GM23338 (cell line): ENCODE data around the gene DOCK2. TPM values are rescaled to one million over a fixed set of nuclear protein-coding genes. Genes with fewer than 3 reads are reported as not detected.

Experiments used
- ATAC-seq: fragments of 200-7000 bp; cut with Tn5 transposase; 3 replicates; pipeline ENCODE4 v1.9.1; 2020
- DNase-seq: peaks from one replicate; pipeline ENCODE4 v3.0.0-alpha.2; 2015; ENCODE audit warnings: low spot score
- H2AFZ ChIP-seq: fragments of 200-600 bp; sonication (generic); 2 replicates; pipeline ENCODE4 v1.8.0; 2016; ENCODE audit warnings: antibody characterized with exemption, mild to moderate bottlenecking, moderate library complexity
- H3F3A ChIP-seq: fragments of 200-600 bp; sonication (generic); replicated peaks from 2 replicates; pipeline ENCODE4 v1.8.0; 2017; ENCODE audit warnings: antibody characterized with exemption, mixed run types, low read depth
- H3K27ac ChIP-seq: fragments of 200-600 bp; sonication (generic); 2 replicates; pipeline ENCODE4 v1.6.1; 2016; ENCODE audit warnings: low read depth
- H3K27me3 ChIP-seq: fragments of 200-600 bp; sonication (generic); 2 replicates; pipeline ENCODE4 v1.8.0; 2016; ENCODE audit warnings: mild to moderate bottlenecking, mixed run types, moderate library complexity; ENCODE audit not compliant: insufficient read depth
- H3K36me3 ChIP-seq: fragments of 200-600 bp; sonication (generic); 2 replicates; pipeline ENCODE4 v1.8.0; 2016; ENCODE audit warnings: mild to moderate bottlenecking; ENCODE audit not compliant: insufficient read depth
- H3K4me1 ChIP-seq: fragments of 200-600 bp; sonication (generic); 2 replicates; pipeline ENCODE4 v1.8.0; 2016; ENCODE audit warnings: mild to moderate bottlenecking, moderate library complexity; ENCODE audit not compliant: insufficient read depth
- H3K4me2 ChIP-seq: fragments of 200-600 bp; sonication (generic); 2 replicates; pipeline ENCODE4 v1.7.1; 2017; ENCODE audit warnings: mixed run types
- H3K4me3 ChIP-seq: fragments of 200-600 bp; sonication (generic); 2 replicates; pipeline ENCODE4 v1.6.1; 2016; ENCODE audit warnings: mixed run types
- H3K79me2 ChIP-seq: fragments of 200-600 bp; sonication (generic); replicated peaks from 2 replicates; pipeline ENCODE4 v1.8.0; 2017; ENCODE audit warnings: mild to moderate bottlenecking; ENCODE audit not compliant: insufficient read depth
- H3K9me2 ChIP-seq: fragments of 200-600 bp; sonication (generic); 2 replicates; pipeline ENCODE4 v1.8.0; 2017; ENCODE audit not compliant: insufficient read depth
- H4K20me1 ChIP-seq: fragments of 200-600 bp; sonication (generic); replicated peaks from 2 replicates; pipeline ENCODE4 v1.8.0; 2017; ENCODE audit warnings: mild to moderate bottlenecking; ENCODE audit not compliant: insufficient read depth
- H3K27ac Mint-ChIP-seq: 2 replicates; pipeline ENCODE4 v1.8.0; 2020; ENCODE audit warnings: inconsistent platforms, mild to moderate bottlenecking, moderate library complexity, mixed read lengths
- H3K27me3 Mint-ChIP-seq: 3 replicates; pipeline ENCODE4 v1.8.0; 2022; ENCODE audit warnings: low read depth, mild to moderate bottlenecking, moderate library complexity, mixed read lengths, inconsistent platforms; ENCODE audit not compliant: insufficient read depth, poor library complexity
- H3K36me3 Mint-ChIP-seq: 3 replicates; pipeline ENCODE4 v1.8.0; 2021; ENCODE audit warnings: low read depth, mild to moderate bottlenecking, inconsistent platforms, moderate library complexity, mixed read lengths
- H3K4me1 Mint-ChIP-seq: 3 replicates; pipeline ENCODE4 v1.8.0; 2020; ENCODE audit warnings: mild to moderate bottlenecking, inconsistent platforms, mixed read lengths
- H3K4me3 Mint-ChIP-seq: 3 replicates; pipeline ENCODE4 v1.8.0; 2021; ENCODE audit warnings: moderate library complexity, mild to moderate bottlenecking, inconsistent platforms, mixed read lengths
- H3K9me3 Mint-ChIP-seq: 3 replicates; pipeline ENCODE4 v1.8.0; 2020; ENCODE audit warnings: moderate library complexity, mild to moderate bottlenecking, inconsistent platforms, mixed read lengths
- CREB1 ChIP-seq: fragments of 250-450 bp; sonication (Bioruptor Pico); IDR thresholded peaks from 2 replicates; pipeline ENCODE4 v1.5.0; 2020; ENCODE audit warnings: low read depth, mild to moderate bottlenecking, moderate library complexity
- EZH2 ChIP-seq: fragments of 200-600 bp; sonication (generic); IDR thresholded peaks from one replicate; pipeline ENCODE4 v1.8.0; 2017; ENCODE audit warnings: antibody characterized with exemption, mild to moderate bottlenecking, low read depth; ENCODE audit not compliant: unreplicated experiment
- EZH2phosphoT487 ChIP-seq: fragments of 200-600 bp; sonication (generic); IDR thresholded peaks from one replicate; pipeline ENCODE4 v1.8.1; 2018; ENCODE audit warnings: antibody characterized with exemption; ENCODE audit not compliant: unreplicated experiment
- JUNB ChIP-seq: IDR thresholded peaks from one replicate; pipeline ENCODE4 v1.6.1; 2016; ENCODE audit warnings: antibody characterized with exemption; ENCODE audit not compliant: unreplicated experiment
- NANOG ChIP-seq: IDR thresholded peaks from 2 replicates; pipeline ENCODE4 v1.6.1; 2016; ENCODE audit warnings: antibody characterized with exemption, borderline replicate concordance
- POLR2AphosphoS5 ChIP-seq: IDR thresholded peaks from 2 replicates; pipeline ENCODE4 v1.6.1; 2016; ENCODE audit warnings: antibody characterized with exemption, low read depth
- REST ChIP-seq: IDR thresholded peaks from one replicate; pipeline ENCODE4 v1.6.1; 2018; ENCODE audit warnings: antibody characterized with exemption; ENCODE audit not compliant: unreplicated experiment
- STAT1 ChIP-seq: IDR thresholded peaks from one replicate; pipeline ENCODE4 v1.6.1; 2016; ENCODE audit warnings: antibody characterized with exemption; ENCODE audit not compliant: unreplicated experiment
- ZNF114 ChIP-seq: fragments of 250-450 bp; sonication (Bioruptor Pico); IDR thresholded peaks from 2 replicates; pipeline ENCODE4 v1.5.0; 2020; ENCODE audit warnings: mild to moderate bottlenecking, moderate library complexity
- ZNF331 ChIP-seq: fragments of 250-450 bp; sonication (Bioruptor Pico); IDR thresholded peaks from 2 replicates; pipeline ENCODE4 v1.5.0; 2020; ENCODE audit warnings: low read depth, mild to moderate bottlenecking, moderate library complexity
- polyA plus RNA-seq: library from polyadenylated mRNA; unstranded; fragments of >200 nt; fragmentation: Nextera tagmentation; extraction: Ambion mirVana; gene quantifications from 2 replicates; pipeline ENCODE4 v1.2.1, GENCODE V29; 2016
- total RNA-seq: library from RNA; depleted of rRNA; stranded (reverse); fragments of >200 nt; shearing (Covaris generic); gene quantifications from 2 replicates; pipeline ENCODE4 v1.2.3, GENCODE V29; 2014
- TF ChIP-seq, protein P1 (sequence below): IDR thresholded peaks from 2 replicates; pipeline ENCODE4 v1.6.1; 2016; ENCODE audit warnings: antibody characterized with exemption
- TF ChIP-seq, protein P2 (sequence below): fragments of 250-450 bp; sonication (Bioruptor Pico); IDR thresholded peaks from 2 replicates; pipeline ENCODE4 v1.5.0; 2020; ENCODE audit warnings: mild to moderate bottlenecking, moderate library complexity
- TF ChIP-seq, protein P3 (sequence below), 2 experiments: fragments of 200-600 bp in 1 of 2; sonication (generic) in 1 of 2; conservative IDR thresholded peaks; 2 replicates each; pipeline versions ENCODE4 v1.5.1 to v1.6.1; 2016 to 2017; ENCODE audit warnings: antibody characterized with exemption in 2 of 2, low read depth in 2 of 2, mild to moderate bottlenecking in 2 of 2, moderate library complexity in 1 of 2

Gene DOCK2
- total and polyA plus RNA-seq, 2 experiments from 2014 or later = 3.7 to 9.4 TPM

DNA sequence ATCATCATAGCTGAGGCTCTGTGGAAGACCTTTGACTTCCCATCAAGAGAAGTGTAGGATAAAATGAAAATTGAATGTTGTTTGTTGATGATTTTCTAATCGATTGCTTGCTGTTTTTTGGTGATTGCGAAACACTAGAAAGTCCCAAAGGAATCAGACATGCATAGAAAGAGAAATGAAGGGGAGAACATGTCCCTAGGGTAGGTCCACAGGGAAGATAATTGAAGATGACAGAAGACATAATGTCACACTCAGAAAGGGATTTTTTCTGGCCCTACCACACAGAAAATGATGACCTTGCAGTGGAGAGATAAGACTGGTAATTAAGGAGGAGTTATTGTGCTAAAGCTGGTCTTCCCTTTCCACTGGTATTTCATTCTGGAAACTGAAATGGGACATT, 280.4 kb downstream of the DOCK2 start:
- Mint-ChIP-seq H3K36me3 (no peaks in the 10 kb centered on the region), H3K4me3 (no peak overlapping the region), H3K9me3 (no peaks in the 10 kb centered on the region), H3K27me3 (peaks cover 6% of the 10 kb centered on the region), H3K27ac (no peak overlapping the region), H3K4me1 (peaks cover 11% of the 10 kb centered on the region)
- Histone ChIP-seq H3K36me3 (no peaks in the 10 kb centered on the region), H3K4me2 (no peak overlapping the region), H3K27me3 (no peaks in the 10 kb centered on the region), H3K4me1 (no peaks in the 10 kb centered on the region; the same call in 1 of the 2 replicates), H4K20me1 (no peaks in the 10 kb centered on the region), H3K79me2 (no peaks in the 10 kb centered on the region), H3K4me3 (no peak overlapping the region), H3K9me2 (no peaks in the 10 kb centered on the region), H2AFZ (no peak overlapping the region), H3K27ac (no peak overlapping the region), H3F3A (no peaks in the 10 kb centered on the region)
- no peak for DNase-seq
- ATAC-seq = no peak
- no peak for TF ChIP-seq POLR2AphosphoS5
- TF ChIP-seq EZH2 = no peak
- TF ChIP-seq ZNF331 (CRISPR knock-in tag) = no peak
- no peak for TF ChIP-seq CREB1 (CRISPR knock-in tag)
- TF ChIP-seq, protein P1, sequence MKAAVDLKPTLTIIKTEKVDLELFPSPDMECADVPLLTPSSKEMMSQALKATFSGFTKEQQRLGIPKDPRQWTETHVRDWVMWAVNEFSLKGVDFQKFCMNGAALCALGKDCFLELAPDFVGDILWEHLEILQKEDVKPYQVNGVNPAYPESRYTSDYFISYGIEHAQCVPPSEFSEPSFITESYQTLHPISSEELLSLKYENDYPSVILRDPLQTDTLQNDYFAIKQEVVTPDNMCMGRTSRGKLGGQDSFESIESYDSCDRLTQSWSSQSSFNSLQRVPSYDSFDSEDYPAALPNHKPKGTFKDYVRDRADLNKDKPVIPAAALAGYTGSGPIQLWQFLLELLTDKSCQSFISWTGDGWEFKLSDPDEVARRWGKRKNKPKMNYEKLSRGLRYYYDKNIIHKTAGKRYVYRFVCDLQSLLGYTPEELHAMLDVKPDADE = no peak
- no peak for TF ChIP-seq NANOG
- TF ChIP-seq EZH2phosphoT487 = no peak
- TF ChIP-seq ZNF114 (CRISPR knock-in tag) = no peak
- no peak for TF ChIP-seq JUNB
- TF ChIP-seq, protein P2, sequence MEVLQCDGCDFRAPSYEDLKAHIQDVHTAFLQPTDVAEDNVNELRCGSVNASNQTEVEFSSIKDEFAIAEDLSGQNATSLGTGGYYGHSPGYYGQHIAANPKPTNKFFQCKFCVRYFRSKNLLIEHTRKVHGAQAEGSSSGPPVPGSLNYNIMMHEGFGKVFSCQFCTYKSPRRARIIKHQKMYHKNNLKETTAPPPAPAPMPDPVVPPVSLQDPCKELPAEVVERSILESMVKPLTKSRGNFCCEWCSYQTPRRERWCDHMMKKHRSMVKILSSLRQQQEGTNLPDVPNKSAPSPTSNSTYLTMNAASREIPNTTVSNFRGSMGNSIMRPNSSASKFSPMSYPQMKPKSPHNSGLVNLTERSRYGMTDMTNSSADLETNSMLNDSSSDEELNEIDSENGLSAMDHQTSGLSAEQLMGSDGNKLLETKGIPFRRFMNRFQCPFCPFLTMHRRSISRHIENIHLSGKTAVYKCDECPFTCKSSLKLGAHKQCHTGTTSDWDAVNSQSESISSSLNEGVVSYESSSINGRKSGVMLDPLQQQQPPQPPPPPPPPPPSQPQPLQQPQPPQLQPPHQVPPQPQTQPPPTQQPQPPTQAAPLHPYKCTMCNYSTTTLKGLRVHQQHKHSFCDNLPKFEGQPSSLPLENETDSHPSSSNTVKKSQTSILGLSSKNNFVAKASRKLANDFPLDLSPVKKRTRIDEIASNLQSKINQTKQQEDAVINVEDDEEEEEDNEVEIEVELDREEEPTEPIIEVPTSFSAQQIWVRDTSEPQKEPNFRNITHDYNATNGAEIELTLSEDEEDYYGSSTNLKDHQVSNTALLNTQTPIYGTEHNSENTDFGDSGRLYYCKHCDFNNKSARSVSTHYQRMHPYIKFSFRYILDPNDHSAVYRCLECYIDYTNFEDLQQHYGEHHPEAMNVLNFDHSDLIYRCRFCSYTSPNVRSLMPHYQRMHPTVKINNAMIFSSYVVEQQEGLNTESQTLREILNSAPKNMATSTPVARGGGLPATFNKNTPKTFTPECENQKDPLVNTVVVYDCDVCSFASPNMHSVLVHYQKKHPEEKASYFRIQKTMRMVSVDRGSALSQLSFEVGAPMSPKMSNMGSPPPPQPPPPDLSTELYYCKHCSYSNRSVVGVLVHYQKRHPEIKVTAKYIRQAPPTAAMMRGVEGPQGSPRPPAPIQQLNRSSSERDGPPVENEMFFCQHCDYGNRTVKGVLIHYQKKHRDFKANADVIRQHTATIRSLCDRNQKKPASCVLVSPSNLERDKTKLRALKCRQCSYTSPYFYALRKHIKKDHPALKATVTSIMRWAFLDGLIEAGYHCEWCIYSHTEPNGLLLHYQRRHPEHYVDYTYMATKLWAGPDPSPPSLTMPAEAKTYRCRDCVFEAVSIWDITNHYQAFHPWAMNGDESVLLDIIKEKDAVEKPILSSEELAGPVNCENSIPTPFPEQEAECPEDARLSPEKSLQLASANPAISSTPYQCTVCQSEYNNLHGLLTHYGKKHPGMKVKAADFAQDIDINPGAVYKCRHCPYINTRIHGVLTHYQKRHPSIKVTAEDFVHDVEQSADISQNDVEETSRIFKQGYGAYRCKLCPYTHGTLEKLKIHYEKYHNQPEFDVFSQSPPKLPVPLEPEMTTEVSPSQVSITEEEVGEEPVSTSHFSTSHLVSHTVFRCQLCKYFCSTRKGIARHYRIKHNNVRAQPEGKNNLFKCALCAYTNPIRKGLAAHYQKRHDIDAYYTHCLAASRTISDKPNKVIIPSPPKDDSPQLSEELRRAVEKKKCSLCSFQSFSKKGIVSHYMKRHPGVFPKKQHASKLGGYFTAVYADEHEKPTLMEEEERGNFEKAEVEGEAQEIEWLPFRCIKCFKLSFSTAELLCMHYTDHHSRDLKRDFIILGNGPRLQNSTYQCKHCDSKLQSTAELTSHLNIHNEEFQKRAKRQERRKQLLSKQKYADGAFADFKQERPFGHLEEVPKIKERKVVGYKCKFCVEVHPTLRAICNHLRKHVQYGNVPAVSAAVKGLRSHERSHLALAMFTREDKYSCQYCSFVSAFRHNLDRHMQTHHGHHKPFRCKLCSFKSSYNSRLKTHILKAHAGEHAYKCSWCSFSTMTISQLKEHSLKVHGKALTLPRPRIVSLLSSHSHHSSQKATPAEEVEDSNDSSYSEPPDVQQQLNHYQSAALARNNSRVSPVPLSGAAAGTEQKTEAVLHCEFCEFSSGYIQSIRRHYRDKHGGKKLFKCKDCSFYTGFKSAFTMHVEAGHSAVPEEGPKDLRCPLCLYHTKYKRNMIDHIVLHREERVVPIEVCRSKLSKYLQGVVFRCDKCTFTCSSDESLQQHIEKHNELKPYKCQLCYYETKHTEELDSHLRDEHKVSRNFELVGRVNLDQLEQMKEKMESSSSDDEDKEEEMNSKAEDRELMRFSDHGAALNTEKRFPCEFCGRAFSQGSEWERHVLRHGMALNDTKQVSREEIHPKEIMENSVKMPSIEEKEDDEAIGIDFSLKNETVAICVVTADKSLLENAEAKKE (CRISPR knock-in tag) = no peak
- TF ChIP-seq REST = no peak
- TF ChIP-seq, protein P3, sequence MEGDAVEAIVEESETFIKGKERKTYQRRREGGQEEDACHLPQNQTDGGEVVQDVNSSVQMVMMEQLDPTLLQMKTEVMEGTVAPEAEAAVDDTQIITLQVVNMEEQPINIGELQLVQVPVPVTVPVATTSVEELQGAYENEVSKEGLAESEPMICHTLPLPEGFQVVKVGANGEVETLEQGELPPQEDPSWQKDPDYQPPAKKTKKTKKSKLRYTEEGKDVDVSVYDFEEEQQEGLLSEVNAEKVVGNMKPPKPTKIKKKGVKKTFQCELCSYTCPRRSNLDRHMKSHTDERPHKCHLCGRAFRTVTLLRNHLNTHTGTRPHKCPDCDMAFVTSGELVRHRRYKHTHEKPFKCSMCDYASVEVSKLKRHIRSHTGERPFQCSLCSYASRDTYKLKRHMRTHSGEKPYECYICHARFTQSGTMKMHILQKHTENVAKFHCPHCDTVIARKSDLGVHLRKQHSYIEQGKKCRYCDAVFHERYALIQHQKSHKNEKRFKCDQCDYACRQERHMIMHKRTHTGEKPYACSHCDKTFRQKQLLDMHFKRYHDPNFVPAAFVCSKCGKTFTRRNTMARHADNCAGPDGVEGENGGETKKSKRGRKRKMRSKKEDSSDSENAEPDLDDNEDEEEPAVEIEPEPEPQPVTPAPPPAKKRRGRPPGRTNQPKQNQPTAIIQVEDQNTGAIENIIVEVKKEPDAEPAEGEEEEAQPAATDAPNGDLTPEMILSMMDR (conservative IDR thresholded peaks at IDR 0.05; ENCODE audit: low read depth in 2 of 2) = no peak
- no peak for TF ChIP-seq STAT1
